ENCODE data around the gene NOVA2. TPM values are rescaled to one million over a fixed set of nuclear protein-coding genes. Genes with fewer than 3 reads are reported as not detected.
A peak's percentile ranks its signal among the peaks of the same experiment; 100 is the strongest.

Gene NOVA2, protein sequence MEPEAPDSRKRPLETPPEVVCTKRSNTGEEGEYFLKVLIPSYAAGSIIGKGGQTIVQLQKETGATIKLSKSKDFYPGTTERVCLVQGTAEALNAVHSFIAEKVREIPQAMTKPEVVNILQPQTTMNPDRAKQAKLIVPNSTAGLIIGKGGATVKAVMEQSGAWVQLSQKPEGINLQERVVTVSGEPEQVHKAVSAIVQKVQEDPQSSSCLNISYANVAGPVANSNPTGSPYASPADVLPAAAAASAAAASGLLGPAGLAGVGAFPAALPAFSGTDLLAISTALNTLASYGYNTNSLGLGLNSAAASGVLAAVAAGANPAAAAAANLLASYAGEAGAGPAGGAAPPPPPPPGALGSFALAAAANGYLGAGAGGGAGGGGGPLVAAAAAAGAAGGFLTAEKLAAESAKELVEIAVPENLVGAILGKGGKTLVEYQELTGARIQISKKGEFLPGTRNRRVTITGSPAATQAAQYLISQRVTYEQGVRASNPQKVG
- total RNA-seq = 9.4 TPM

DNA sequence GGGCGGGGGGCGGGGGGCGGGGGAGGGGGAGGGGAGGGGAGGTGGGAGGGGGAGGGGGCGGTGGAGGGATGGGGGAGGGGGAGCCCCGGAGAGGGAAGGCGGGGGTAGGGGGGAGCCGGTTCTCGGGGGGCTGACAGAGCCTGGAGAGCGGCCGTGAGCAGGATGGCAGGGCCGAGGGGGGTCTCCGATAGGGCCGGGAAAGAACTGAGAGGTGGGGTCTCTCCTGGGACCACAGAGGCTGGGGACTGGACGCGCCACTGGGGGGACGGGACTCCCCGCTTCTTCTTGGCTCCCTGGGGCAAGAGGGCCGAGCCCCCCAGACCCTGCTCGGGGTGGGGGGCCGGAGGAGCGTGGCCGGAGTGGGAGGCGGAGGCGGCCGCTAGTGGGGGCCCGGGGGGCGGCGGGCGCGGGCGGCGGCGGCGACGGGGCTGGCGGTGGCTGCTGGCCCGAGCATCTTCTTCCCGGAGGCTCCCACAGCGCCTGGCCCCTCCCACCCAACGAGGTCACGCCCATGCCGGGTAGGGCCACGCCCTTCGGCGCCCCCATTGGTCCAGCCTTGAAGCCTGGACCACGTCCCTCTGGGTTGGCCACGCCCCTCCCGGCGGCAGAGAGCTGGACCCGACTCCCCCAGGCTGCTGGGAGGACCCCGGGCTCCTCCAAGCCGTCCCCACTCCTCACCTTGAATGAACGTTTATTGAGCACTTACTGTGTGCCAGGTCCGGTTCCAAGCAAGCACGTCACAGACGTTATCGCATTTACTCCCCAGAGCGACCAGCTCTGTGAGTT, at the start of gene NOVA2:
Gene NOVA2 (minus strand): TSS at position 313 of the 786 bp plus-strand sequence. CDS start 514 bp downstream, outside the sequence.
- DNase-seq = peak; percentile 88

DNA sequence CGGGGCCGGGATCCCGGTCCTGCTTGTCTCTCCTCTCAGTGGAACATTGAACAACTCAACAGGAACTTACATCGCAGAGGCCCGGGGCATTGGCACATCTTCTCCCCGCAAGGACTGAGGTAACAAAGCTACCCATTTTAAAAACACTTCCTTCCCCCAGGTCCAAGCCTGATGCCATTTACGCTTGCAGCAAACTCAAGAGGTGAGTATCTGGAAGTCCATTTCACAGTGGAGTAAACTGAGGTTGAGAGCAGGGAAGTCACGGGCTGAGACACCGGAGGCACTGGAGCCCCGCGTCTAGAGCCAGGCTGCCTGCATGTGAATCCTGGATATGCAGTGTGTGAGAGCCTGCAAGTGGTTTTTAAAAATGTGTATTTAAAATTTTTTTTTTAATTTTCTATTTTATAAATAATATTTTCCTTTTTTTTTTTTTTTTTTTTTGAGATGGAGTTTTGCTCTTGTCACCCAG, 49.7 kb upstream of the NOVA2 start:
- DNase-seq = no peak

DNA sequence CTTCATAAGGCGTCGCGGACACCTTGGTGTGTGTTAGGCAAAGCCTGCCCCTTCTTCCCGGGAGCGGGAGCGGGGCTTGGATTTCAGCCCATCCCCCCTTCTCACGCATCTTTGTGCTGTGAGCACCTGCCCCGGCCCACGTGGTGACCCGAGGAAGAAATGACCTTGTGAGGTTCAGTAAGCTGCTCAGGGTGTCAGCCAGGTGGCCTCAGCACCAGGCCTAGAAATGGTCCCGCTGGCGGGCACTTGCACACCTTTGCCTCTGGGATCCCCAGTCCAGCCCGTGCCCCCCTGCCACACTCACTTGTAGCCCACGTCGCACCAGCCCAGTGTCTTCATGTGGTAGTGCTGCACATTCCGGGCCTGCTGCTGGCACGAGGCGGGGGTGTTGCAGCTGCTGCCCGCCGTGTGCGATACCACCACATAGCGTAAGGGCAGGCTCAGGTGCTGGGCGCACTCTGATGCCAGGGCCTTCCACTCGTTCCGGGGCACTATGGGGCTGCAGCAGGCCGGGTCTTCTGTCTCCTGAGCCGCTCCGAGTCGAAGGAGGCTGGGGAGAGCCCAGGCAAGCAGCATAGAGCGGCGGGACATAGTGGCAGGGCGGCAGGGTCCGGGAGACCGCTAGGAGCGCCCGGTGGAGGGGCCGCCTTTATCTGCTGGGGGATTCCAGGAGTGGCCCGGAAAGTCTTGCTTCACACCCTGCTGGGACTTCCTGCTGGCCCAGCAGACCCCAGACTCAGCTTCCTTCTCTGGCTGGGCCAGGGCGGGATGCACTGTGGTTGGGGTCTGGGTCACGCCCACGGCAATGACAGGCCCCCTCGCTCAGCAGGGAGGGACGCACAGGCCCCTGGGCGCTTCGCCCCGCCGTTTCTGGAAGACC, 49.0 kb upstream of the NOVA2 start, which contains the start of gene PGLYRP1:
Gene PGLYRP1 (minus strand): TSS at position 623 of the 880 bp plus-strand sequence. CDS start 32 bp downstream, at position 591.
- DNase-seq = no peak

DNA sequence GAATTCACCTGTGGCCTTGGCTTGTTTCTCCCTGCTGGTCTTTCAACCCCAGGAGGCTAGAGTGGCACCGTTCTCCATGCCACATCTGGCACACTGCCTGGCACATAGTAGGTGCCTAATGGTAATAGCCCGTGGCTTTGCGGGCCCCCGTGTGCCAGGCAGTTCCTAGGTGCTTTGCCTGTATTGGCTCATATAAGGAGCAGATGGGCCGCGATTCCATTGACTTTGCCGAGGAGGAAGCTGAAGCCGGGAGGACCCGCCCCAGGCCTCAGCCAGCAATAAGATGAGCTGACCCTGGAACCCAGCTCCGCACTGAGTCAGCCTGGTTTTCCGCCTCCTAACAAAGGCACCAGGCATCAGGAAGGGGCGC, 48.4 kb upstream of the NOVA2 start:
- no peak for DNase-seq

DNA sequence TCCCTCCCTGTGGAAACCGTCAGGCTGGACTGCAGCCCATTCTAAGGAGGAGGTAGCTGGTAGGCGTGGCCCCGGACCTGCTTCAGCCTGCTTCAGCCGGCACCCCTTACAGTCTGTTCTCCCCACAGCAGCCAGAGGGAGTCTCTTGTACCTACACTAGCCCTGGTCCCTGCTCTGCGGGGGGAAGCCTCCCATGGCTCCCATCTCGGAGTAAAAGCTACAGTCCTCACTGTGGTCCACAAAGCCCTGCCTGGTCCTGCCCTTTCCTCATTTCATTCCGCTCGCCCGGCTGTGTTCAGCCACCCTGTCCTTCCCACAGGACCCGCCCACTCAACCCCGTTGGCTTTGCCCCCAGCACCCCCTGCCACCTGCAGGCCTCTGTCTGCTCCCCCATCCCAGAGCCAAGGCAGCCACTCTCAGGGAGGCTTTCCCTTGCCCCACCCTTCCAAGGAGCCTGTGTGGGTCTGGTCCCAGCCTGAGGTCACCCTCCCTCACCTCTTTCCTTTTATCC, 47.9 kb upstream of the NOVA2 start:
- no peak for DNase-seq

DNA sequence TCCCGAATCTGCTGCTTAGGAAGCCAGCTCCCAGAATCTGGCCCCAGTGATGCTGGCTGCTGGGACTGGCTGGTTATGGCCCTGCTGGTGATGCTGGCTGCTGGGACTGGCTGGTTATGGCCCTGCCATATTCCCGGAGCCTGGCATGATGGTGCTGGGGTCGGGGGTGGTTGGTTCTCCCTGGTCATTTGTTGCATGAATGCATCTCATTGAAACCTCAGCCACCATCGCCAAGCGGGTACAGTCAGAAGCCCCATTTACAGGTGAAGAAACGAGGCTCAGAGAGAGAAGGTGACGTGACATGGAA, 47.1 kb upstream of the NOVA2 start:
- no peak for DNase-seq

DNA sequence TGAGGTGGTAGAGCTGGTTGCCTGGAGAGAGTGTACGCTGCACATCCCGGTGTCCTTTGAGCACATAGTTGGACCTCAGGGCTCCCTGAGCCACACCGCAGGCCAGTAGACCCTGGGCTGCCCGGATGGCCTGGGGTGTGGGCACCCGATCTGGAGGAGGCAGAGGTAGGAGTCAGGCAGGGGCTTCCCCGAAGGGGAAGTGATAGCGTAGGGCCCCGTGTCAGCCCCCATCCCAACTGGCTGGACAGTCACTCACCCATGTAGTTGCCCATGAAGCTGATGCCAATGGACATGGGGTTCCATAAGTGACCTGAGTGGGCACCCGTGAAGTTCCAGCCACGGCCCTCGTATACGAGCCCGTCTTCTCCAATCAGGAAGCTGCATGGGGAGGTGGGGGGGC, 45.6 kb upstream of the NOVA2 start:
- DNase-seq = no peak

DNA sequence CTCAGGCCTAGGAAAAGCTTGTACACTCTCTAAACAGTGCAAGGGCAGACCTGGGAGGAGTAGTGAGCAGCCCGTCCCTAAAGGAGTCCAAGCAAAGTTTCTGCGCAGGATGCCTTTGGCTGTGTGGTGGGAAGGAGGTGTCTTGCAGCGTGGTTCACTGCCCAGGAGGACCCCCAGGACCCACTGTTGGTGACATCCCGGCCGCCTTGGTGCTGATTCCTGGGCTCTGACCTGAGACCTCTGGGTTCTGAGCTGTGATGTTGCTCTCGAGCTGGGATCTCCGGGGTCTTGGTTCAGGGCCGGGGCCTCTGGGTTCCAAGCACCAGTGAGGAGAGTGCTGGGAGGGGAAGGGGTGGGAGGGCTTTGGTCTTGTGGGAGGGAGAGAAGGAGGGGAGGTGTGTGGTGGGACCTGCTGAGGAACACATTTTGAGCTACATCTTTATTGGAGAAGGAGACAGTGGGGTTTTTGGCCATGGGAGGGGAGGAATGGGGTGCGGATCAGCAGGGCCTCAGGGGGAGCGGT, 45.1 kb upstream of the NOVA2 start:
- no peak for DNase-seq

DNA sequence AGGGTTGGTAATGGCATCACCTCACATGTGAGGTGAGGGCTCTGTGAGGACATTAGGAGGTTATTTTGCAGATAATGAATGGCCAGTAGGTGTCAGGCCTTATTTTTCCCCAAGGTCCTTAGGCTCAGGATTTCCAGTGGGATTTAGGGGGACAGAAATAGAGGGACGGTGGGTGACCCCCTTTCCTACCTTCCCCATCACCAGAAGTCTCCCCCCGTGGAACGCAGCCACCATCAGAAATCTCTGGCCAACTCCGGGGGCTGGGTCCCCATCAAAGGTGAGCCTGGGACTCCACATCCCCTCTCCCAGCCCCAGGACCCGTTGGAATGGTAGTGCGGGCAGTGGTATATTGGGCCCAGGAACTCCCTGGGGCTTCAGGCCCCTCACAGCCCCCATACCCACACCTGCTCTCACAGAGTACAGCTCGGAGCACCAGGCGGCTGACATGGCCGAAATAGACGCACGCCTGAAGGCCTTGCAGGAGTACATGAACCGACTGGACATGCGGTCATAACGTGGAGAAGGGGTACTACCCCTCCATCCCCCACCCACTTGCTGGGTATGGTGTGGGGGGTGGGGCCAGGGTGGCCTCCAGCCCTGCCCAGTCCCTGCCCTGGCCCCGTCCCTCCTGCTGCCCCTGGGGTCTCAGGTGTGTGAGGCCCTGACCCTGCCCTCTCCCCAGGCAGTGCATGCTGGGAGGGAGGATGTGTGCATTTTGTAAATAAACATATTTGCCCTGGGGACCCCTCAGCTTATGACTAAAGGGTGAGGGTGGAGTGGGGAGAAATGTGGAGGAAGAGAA, 44.4 kb upstream of the NOVA2 start:
- no peak for DNase-seq

DNA sequence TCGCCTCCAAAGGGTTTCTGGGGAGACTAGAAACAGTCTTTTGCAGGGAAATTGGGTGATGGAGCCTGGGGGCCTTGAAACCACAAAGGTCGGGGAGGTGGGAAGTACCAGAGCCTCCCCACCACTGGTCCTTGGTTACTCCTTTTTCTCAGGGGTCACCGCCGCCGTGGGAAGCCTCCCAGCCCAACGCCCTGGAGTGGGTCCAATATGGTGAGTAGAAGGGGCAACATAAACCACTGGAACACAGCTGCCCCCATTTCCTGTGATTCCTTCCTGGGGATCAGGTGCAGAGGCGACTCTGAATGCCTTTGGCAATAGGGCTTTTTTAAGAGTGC, 43.4 kb upstream of the NOVA2 start:
- DNase-seq = no peak

DNA sequence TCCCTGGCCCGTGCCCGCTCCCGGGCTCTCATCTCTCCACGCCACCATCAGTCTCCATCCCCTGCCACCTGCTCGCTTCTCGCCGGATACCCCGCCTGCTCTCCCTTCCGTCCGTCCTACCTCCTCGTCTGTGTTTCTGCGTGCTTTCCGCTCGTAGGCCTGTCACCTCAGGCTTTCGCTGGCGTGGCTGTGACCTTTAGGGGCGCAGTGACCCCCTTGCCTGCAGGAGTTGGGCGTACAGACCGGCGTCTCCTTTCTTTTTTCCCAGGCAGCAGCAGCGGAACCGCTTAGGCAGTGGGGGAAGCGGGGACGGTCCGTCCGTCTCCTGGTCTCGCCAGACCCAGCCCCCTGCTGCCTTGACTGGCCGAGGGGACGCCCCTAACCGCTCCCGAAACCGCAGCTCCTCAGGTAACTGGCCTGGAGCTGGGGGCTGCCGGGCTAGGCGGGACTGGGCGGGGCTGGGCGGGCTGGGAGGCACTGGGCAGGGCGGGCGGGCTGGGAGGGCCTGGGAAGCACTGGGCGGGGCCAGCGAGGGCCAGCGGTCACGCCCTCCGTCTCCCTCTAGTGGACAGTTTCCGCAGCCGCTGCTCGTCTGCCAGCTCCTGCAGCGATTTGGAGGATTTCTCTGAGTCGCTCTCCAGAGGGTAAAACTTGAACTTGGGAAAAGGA, 42.9 kb upstream of the NOVA2 start:
- peak; percentile 79 for DNase-seq

DNA sequence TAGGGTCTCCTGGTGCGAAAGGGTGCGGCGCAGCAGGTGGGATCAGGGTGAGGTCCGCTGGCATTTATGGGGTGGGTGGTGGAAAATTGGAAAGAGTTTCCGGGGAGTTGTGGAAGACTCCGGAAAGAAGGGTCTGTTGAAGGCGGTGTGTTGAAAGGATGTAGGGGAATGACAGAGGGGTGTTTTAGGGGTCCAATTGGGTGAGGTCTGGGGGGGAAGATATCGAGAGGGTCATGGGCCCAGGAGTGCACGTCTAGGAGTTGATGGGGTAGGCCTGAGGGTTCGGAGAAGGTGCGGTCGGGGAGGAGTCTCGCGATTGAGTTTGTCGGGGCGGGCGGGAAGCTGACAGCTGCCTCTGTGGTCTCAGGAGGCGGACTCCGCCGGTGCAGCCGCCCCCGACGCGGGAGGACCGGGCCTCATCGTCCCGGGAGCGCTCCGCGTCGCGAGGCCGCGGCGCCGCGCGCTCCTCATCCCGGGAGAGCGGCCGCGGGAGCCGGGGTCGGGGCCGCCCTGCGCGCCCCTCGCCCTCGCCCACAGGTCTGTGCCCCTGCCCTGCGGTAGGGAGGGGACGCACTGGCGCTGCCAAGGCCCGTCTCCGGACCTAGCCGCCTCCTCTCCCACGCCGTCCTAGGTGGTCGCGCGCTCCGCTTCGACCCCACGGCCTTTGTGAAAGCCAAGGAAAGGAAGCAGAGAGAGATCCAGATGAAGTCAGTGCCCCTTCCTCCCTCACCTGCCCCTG, 42.2 kb upstream of the NOVA2 start:
- DNase-seq = no peak

DNA sequence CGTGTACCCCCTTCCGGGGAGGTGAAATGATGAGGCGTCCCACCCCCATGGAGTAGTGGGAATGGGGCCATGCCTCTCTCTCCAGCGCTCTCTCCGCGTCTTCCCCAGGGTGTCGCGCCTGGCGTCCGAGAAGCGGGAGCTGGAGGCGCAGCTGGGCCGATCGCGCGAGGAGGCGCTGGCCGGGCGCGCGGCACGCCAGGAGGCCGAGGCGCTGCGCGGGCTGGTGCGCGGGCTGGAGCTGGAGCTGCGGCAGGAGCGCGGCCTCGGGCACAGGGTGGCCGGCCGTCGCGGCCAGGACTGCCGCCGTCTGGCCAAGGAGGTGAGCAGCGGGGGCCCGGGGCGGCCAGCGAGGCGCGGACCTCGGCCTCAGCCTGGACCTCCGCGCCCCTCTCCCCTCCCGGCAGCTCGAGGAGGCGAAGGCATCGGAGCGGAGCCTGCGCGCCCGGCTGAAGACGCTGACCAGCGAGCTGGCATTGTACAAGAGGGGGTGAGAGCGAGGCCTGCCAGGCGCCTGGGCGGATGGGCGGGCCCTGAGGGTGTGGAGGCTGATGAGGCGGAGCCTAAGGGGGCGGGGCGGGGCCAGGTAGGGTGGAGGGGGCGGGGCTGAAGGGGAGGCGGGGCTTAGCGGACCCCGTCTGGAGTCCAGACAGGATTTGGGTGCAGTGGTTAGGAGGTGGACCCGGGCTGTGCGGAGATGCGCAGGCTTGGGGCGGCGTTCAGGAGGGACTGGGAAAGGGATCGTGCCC, 41.4 kb upstream of the NOVA2 start:
- DNase-seq = no peak

DNA sequence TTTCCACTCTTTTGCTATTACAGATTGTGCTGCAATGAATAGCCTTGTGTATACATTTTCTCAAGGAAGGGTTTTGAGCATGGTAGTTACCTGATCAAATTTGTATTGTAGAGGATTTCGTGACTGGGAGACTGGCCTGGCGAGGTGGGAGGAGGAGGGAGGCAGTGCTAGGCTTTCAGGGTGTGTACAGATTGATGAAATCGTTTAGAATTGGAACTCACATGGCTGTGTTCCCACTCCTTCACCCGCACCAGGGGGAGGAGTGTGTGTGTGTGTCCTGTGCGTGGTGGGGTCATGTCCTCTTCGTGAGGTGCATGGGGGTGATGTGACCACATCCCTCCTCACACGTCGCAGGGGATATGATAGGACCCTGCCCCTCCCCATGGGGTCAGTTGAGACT, 40.9 kb upstream of the NOVA2 start:
- DNase-seq = no peak

DNA sequence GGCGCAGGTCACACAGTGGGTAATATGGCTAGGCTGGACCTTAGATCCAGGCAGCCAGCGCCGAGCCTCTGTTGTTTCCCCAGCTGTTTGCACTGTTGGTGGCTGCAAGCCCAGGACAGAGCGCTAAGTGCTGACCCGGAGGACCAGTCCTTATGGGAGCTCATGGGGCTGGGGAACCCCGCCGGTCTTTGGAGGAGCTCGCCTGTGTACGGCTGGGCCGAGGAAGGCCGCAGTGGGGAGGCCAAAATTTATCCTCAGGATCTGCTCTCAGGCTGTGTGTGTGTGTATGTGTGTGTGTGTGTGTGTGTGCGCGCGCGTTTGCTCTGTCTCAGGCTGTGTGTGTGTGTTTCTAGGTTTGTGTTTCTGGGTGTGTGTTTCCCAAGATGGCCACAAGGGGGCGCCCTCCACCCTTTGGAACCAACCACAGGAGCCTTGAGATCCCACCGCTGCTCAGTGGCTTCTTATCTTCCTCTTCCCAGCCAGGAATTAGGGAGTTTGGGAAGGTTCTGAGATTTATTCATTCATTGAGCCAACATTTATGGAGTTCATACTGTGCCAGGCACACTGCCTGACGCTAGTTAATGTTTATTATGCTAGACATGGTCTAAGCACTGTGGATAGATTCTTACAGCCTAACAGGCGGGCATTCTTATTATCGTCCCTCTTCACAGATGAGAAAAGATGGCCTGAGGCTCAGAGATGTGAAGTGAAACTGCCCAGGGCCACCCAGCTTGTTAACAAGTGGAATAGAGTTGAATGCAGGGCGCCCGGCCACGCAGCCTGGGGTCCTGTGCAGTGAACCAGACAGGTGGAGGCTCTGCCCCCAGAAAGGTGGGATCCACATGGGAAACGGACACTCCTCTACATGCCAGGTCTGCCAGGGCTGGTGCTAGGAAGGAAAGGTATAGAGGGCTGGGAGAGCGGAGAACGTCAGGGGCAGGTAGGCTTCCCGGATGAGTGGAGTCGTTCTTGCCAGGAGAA, 36.2 kb upstream of the NOVA2 start:
- DNase-seq = peak; percentile 53

DNA sequence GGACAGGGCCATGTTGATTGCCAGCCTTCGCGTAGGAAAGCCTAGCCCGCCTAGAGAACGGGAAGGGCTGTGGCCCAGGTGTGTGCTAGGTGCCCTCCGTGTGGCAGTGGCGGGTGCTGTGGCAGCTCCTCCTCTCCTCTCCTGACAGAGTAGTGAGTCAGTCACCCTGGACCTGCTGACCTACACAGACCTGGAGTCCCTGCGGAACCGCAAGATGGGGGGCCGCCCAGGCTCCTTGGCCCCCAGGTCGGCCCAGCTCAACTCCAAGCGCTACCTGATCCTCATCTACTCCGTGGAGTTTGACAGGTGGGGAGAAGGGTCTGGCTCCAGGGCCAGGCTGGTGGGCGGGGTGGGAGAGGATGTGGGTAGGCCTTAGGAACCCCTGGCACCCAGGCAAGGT, 32.7 kb upstream of the NOVA2 start:
- no peak for DNase-seq

DNA sequence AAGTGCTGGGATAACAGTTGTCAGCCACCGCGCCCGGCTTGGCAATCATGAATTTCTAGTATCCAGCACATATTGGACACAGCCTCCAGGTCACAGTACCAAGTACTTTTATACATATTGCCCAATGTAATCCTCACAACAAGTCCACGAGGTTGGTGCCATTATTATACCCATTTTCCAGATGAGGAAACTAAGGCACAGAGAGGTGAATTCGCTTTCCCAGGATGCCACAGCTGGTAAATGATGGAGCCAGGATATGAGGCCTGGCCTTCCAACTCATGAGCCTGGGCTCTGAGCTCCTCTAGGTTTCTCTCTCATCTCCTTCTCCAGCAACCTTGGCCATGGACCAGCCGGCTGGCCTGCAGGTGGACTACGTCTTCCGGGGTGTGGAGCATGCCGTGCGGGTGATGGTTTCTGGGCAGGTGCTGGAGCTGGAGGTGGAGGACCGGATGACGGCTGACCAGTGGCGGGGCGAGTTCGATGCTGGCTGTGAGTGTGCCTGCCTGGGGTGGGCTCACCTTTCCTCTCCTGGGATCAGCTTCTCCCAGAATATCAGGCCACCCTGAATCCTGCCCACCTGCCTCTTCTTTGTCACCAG, 29.1 kb upstream of the NOVA2 start:
- DNase-seq = no peak
